Smooth muscle cell of the umbilical artery (primary cell): Measurements from ENCODE around the gene PITPNM2. TPM values are rescaled to one million over a fixed set of nuclear protein-coding genes. Genes with fewer than 3 reads are reported as not detected.

Source experiments
- total RNA-seq: library from RNA; depleted of rRNA; stranded (reverse); fragments of >200 nt; gene quantifications from 2 replicates; pipeline ENCODE4 v1.2.3, GENCODE V29; 2014

The PITPNM2 gene
- 2.7 and 7.5 TPM in 2 replicates for total RNA-seq

DNA sequence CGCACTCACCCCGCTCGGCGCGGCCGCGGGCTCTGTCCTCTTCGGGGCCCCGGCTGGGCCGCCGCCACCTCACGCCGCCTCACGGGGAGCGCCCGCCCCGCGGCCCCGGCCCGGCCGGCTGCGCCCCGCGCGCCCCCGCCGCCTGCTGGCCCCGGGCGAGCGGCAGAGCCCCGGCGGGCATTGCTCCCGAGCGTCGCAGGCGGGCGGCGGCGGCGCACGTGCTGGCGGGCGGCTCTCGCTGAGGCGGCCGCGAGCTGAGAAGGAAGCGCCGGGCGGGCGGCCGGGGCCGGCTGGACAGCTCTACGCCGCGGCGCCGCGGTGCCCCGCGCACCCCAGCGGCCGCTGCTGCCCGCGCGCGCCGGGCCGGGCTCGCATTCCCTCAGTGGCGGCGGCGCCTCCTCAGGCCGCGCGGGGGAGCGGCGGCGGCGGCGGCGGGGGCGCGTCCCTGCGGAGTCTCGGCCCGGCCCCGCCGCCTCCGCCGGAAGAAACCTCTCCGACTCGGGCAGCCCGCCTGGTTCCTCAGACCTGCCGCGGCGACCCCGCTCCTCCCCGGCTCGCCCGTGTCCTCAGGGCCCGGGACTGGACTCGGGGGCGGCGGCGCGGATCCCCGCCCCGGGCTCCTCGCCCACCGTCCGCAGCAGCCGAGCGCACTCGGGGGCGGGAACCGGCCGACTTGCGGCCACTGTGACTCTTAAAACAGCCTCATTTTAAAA is at the start of gene PITPNM2:
PITPNM2 (minus strand) TSS at position 347 of the 713 bp plus-strand sequence. CDS start 116,500 bp downstream, outside the sequence.

Other genes with a start within 250 kb of the PITPNM2 start
- gene ABCB9, start 184.6 kb downstream of the PITPNM2 start, total RNA-seq: 8.9 and 9.2 TPM in 2 replicates
- 8.6 and 10.1 TPM in 2 replicates for gene OGFOD2, start 175.8 kb downstream of the PITPNM2 start, total RNA-seq
- gene ARL6IP4, start 170.4 kb downstream of the PITPNM2 start, total RNA-seq: 105 and 114 TPM in 2 replicates
- gene MPHOSPH9, start 82.1 kb upstream of the PITPNM2 start, total RNA-seq: 38.3 and 46.3 TPM in 2 replicates
- 4.6 and 7.7 TPM in 2 replicates for gene MTRFR, start 82.3 kb upstream of the PITPNM2 start, total RNA-seq
- 182 and 232 TPM in 2 replicates for gene CDK2AP1, start 120.8 kb upstream of the PITPNM2 start, total RNA-seq
- gene SBNO1, start 213.8 kb upstream of the PITPNM2 start, total RNA-seq: 28.5 and 48.8 TPM in 2 replicates
- 34.7 and 55.7 TPM in 2 replicates for gene KMT5A, start 233.0 kb upstream of the PITPNM2 start, total RNA-seq